GM20431 (cell line): Measurements from ENCODE around the gene ATP11A.
"Not testable (repeated sequence)": the region's sequence is repeated elsewhere in the genome, so short reads cannot be mapped to it uniquely, and the experiment has no call there.

Experiments
- in situ Hi-C: fragments of 300-500 bp; cut with MseI, MboI; formaldehyde crosslinking; loops from one replicate; pipeline ENCODE4 v1.15.0; 2020; ENCODE audit warnings: low sequenced_read_pairs; ENCODE audit not compliant: unreplicated experiment

The ATP11A gene

DNA sequence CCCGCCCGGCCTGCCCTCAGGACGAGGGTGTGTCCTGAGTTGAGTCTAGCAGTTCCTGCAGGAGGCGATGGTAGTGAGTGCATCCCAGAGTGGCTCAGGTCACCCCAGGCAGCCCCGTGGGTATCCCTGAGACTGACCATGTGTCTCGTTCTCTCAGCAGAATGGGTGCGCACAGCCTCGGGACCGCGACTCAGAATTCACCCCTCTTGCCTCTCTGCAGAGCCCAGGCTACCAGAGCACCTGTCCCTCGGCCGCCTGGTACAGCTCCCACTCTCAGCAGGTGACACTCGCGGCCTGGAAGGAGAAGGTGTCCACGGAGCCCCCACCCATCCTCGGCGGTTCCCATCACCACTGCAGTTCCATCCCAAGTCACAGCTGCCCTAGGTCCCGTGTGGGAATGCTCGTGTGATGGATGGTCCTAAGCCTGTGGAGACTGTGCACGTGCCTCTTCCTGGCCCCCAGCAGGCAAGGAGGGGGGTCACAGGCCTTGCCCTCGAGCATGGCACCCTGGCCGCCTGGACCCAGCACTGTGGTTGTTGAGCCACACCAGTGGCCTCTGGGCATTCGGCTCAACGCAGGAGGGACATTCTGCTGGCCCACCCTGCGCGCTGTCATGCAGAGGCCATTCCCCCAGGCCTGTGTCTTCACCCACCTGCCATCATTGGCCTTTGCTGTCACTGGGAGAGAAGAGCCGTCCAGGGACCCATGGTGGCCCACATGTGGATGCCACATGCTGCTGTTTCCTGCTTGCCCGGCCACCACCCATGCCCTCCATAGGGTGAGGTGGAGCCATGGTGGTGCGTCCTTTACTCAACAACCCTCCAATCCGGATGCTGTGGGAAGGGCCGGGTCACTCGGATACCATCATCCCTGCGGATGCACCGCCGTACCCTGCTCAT lies 192.1 kb downstream of the ATP11A start:
- in situ Hi-C loops: no loop called here

DNA sequence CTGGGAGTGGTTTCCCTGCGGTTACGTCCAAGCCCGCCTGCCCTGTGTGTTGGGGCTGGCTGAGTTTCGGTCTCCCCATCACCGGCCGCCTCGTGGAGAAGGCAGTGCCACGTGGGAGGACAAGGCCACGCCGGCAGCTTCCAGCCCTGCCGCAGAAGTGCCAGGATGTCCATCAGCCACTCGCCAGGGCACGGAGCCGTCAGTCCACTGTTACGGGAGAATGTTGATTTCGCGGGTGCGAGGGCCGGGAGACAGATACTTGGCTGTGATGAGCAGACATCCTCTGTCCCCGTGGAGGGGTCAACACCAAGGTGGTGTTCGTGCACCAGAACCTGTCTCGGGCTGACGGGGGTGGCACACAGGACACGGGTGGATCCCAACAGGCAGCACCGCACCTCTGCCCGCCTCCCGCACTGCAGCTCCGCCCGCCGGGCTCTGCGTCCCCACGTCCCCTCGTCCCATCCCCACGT lies 192.8 kb downstream of the ATP11A start:
- in situ Hi-C loops: no loop called here

DNA sequence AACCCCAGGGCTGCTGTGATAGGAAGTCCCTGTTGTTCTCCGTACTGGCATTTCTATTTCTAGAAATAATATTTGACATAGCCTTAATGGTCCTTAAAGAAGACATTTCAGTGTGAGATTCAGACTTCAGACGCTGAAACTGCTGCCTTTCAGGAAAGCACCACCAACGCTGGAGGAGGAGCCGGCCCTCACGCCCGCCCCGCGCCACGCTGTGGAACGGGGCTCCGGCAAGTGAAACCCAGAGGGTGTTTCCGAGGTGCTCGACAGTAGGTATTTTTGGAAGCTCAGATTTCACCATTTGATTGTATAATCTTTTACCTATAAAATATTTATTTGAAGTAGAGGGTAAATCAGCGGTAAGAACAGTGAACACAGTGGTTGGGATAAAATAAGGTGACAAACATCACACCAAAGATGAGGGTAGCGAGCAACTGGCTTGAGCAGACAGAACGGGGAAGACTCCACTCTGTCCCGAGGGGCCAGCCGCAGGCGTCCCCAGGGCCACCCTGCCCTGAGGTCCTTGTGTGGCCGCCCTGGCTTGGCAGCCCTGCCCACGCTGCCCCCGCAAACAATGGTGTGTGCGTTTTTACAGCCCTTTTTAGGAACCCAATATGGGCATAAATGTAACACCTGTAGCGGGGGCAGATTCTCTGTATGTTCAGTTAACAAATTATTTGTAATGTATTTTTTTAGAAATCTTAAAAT lies 193.6 kb downstream of the ATP11A start:
- in situ Hi-C loops: no loop called here

DNA sequence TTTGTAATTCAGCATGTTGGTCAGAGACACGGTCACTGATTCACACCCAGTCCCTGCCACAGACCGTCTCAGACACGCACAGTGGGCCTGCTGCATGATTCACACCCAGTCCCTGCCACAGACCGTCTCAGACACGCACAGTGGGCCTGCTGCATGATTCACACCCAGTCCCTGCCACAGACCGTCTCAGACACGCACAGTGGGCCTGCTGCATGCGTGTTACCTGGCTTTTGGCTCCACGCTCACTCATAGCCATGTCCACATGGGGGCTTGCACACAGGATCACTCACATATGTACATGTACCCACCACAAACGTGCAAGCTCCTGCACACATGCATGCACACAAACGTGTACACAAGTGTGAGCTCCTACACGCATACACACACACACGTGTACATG lies 194.9 kb downstream of the ATP11A start:
- in situ Hi-C loops: not testable (repeated sequence)

DNA sequence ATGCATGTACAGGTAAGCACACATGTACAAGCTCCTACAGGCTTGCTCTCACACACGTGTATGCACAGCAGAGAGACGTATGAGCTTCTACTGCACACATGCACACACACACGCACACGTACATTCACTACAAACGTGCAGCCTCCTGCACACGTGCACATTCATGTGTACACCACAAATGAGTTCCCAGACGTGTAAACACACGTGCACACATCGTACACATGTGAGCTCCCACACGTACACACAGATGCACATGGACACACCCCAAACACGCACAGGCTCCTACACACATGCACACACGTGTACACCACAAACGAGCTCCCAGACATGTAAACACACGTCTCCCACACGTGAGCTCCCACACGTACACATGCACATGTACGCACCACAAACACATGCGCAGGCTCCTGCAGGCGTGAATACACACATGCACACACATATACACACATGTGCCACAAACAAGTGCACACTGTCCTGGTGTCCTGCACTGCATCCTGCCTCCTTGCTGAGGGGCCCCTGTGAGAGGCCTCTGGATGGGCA lies 195.5 kb downstream of the ATP11A start:
- in situ Hi-C loops: no loop called here

DNA sequence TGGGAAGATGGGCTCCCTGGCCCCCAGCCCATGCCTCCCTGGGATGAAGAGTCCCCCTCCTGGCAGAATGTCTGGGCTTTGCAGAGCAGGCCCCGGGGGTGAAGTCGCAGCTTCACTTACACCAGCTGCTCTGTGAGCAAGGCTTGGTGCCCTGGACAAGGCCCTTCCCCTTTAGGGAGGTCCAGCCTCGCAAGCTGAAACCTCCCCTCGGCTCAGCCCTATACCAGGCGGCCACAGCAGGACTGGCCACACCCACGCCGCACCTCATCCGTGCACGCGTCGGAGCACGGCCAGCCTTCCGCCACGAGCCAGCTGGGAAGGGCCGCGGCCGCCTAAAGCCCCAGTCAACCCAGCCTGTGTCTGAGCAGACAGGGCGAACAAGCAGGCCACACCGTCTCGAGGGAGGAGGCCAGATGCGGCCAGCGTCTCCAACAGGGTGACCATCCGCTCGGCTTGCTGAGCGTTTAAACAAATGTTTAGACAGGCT lies 196.0 kb downstream of the ATP11A start:
- in situ Hi-C loops: no loop called here

DNA sequence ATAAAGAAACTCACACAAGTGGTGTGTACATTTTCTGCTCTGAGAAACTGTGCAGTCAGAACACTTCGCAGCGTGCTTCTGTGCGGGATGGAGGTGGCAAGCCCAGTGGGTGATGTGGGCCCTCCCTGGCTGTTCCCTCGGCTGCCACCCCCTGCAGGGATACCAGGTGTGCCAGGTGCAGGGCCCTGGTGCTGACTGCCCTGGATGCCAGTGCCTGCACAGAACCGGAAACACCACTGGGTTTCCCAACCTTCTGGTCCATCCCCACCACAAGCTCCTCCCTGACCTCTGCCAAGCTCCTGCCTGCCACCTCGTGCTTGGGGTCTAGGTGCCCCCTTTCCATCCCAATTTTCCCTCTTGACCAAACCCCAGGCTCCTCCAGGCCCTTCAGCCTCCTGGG lies 197.3 kb downstream of the ATP11A start:
- in situ Hi-C loops: no loop called here

DNA sequence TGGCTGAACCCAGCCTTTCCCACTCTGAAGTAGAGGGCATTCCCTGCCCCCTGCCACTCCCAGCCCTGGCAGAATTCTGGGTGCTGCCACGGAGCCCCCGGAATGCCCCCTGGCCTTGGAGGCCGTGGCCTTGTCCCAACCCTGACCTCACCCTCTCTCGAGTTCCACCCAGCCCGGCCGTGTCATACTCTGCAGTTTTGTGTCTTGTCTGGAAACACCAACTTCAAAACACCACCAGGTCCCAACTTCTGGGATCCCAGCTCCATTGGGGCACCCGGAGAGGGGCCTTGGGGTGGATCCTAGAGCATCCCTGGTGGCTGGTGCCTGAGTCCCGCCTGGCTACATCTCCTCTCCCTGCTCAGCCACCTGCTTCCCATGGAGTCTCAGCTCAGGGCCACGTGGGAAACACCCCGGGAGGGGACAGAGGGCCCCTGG lies 197.7 kb downstream of the ATP11A start:
- in situ Hi-C loops: no loop called here

DNA sequence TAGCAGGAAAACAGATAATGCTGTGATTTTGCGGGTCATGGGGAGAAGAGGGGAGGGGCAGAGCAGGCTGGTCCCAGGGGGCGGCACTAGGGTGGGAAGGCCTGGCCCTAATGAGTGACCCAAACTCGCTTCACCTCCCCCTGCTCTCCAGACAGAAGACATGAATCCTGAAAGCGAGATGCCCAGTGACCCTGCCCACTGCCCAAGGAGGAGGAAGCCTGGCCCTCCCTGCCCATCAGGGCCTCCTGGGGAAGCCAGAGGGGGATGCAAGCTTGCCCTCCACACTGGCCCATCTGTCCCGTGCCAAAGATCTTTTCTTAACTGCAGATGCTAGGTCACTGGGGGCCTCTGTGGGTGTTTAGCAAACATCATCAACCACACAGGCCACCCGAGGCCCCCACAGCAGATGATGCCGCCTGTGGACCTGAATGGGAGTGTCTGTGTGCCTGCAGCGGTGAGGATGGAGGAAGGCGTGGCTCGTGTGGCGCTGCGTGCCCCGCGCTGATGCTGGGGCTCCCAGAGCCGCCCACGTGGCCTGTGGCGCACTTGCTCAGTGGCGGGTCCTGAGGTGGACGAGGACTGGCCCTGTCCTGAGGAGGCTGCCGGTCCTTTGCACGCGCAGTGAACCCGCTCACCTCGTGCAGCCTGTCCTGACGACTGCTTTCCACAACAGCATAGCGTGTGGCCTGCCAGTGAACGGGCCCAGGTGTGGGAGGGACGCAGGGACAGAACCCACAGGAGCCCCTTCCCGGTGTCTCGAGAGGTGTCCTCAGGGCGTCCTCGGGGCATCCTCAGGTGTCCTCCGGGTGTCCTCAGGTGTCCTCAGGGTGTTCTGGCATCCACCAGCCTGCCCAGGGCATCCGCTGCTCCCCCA lies 198.6 kb downstream of the ATP11A start:
- in situ Hi-C loops: no loop called here

DNA sequence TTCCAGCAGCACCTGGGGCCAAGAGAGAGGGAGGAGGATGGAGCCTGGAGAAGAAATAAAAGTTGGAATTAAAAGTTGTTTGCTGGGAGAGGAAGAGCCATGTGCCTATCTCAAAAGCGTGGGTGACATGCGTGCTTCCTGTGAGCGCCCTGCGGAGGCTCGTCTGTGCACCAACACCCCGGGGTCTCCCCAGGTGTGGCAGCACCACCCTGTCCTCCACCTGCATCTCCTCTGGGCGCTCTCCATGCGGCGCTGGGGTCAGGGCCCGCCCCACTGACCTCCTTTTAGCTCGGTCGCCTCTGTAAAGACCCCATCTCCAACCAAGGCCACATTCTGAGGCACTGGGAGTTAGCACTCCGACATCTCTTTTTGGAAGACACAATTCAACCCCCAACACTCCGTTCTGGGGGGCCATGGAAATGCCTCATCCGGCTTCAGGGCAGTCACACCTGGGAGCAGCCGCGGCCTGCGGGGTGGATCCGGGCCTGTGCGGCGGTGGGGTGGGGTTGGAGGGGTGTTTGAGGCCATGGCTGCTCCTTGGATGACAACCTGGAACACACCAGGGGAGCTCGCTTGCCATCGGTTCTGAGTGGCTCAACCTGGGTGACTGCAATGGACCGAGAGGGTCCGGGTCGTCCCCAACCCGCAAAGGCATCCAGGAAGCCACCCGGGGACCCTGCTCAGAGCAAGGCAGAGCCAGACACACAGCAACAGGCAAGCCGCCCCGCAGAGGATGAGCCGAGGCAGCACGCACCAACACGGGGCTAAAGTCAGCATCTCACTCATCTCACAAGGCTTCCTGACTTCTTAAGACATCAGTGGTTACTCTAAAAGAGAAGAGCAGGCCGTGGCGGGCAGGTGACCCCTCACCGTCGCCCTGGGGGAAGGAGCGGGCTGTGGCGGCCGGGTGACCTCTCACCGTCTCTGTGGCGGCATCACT lies 199.8 kb downstream of the ATP11A start:
- in situ Hi-C loops: no loop called here

DNA sequence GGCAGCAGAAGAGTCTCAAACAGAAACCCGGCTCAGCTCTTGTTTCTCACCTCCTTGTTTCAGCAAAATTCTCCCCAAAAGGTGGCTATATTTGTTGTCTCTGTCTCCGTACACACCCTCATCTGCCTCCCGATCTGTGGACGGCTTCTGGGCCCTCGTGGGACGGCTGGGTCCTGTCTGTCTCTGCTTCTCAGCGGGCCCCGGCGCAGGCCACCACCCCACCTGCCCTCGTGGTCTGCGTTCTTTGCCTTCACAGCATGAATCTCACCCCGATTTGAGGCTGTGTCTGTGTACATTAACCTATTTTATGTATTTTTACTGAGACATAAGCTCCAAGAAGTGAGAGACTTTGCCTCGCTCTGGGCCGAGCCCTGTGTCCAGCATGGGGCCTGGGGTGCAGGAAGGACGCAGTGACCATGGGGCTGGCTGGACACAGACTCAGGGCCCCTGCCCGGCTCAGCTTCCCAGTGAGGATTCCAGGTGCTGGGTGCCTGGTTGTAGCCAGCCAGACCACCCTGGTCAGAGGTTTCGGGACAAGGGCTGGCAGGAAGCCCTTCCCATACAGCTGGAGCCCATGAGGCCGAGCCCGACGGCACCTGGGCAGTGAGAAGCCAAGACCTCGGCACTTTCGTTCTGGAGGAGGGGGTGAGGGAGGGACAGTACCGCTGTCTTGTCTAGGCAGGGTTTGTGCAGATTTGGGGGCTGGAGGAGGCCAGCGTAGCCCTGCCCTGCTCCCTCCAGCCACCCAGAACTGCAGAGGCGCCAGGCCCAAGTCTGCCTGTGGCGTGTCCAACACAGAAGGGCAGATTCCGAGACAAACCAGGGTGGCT lies 200.7 kb downstream of the ATP11A start:
- in situ Hi-C loops: no loop called here

DNA sequence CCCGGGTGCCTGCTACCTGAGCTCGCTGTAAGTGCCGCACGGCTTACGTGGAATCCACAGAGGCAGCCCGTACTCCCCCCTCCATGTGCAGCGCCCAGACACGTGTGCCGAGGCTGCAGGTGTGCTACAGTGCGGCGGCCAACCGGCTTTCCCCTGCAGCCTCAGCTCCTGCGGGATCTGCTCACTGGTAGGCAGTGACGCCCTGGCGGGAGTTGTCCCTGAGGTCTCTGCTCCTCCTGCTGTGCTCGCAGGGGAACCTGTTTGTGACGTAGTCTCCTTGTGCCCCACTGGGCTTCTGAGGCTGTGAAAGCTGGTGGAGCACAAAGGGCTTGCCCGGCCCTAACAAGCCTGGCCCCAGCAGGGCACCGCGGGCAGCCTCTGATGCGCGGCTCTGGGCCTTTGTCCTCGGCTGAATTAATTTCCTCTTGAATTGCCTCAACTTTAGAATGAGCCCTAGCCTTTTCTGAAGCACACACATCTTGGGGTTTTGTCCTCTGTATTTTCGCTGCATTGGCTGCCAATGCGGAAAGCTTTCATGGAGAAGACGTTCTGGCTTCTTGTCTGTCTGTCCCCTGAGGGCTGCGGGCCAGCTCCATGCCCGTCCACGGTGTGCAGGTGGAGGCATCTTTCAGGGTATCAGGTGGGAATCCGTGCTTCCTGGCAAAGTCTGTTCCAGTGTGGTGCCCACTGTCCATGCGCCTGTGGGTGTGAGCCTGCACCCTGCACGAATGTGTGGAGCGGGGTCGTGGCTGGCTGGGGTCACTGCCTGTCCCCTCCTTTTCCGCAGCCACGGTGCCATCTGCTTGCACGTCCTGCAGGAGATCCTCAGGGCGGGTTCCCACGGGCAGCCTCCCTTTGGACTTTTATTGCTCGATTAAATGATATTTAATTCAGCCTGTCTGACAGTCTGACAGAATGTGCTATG lies 201.9 kb downstream of the ATP11A start:
- in situ Hi-C loops: no loop called here

DNA sequence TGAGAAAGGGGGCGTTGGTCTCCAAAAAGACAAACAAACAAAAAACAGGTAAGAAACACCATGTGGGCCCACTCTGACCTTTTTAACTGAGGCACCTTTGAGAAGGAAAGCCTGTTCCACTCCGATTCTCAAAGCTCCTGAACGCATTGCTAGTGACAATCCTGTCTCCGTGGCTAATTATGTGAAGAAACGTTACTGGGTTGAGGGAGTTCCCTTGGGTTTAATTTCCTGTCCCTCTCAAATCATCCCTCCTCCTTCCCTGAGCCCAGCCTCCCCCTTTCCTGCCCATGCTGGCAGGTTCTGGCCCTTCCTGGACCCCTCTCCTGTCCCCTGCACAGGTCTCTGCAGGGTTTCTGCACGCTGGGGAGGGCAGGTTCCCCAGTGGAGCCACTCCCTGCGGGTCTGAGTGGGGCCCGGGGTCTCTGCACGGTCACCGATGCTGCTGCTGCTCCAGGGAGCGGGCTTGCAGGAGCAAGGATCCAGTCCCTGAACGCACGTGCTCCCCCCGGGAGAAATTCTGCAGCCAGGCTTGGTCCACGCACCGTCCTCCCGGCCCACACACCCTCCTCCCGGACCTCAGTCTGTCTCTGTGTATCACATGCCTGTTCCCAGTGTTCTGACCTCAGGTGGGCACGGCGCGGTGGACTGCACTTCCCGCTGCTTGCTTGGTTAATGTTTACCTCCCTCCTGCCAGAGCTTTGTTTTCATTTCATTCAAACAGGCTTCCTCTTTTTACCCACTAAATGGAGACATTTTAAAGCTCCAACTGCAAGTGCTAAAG lies 202.8 kb downstream of the ATP11A start:
- in situ Hi-C loops: no loop called here

DNA sequence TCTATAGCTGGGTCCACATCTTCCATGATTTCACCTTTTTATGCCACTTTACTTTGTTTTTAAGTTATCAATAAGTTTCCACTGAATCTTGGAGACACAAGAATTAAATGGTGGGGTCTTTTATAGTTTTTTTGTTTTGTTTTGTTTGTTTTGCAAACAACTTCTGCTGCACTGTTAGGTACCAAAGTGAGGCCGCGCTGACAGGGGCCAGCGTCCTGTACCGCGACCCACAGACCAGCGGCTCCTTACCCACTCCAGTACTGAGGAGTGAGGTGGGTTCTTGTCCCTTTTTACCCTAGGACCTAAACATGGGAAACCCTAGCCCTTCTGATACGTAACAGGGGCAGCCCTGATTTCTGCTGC lies 203.3 kb downstream of the ATP11A start:
- in situ Hi-C loops: no loop called here

DNA sequence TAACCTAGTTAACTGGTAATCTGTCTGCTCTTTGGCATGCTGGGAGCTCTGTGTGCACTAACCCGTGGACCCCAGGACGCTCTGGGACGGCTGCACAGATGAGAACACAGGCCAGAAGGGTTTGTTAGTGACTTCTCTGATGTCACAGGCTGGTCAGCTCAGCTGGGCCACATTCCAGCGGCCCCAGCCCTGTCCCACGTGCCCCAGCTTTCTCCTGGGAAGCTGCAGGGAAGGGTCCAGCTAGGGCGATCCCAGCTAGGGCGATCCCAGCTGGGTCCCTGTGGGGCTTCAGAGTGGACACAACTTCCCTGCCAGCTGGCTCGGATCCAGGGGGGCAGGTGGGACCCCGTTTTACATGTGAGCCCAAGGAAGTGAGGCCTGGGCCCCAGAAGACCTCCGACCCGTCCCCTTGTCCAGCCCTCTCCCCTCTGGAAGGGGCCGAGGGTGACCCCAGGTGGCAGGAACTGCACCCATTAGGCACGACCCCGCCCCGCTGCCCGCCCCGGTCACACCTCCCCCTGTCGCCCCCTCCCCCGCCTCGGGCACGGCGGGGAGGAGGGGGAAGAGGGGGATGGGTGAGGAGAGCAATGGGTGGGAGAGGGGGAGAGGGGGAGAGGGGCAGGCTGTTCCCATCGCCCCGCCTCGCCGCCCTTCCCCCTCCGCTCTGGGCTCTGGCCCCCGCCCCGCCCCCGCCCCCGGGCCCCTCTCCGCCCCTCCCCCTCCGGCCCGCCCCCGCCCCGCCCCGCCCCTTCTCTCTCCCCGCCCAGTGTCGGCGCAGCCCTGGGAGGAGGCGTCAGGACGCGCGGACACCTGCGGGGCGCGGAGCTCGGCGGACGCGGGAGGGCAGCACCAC lies 204.0 kb downstream of the ATP11A start:
- in situ Hi-C loops: no loop called here

DNA sequence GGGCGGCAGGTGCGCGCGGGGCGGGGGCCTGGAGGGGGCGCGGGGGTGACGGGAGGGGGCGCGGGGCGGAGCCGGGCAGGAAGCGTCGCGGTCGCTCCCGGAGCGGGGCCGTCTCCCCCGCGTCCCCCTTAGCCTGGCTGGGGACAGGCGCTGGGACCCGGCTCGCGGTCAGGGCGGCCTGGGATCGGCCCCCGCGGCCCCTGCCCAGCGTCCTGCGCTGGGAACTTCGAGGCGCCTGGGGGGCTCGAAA lies 204.5 kb downstream of the ATP11A start:
- in situ Hi-C loops: no loop called here
